CD14-positive monocyte (primary cell): Measurements from ENCODE around the gene PPP1R3A. TPM values are rescaled to one million over a fixed set of nuclear protein-coding genes. Genes with fewer than 3 reads are reported as not detected.

Experiments
- DNase-seq, 3 donors: peaks; one replicate each; pipeline ENCODE4 v3.0.0-alpha.2; 2011 to 2022
- H2AFZ ChIP-seq: 2 replicates; pipeline ENCODE4 v1.6.0; 2012; ENCODE audit warnings: mild to moderate bottlenecking, low read depth, low read length, inconsistent platforms; ENCODE audit not compliant: insufficient read depth, poor library complexity, severe bottlenecking
- H3K27ac ChIP-seq, 2 donors: 1 replicate in 1 of 2; 2 replicates in 1 of 2; pipeline ENCODE4 v1.5.1; 2012 to 2013; ENCODE audit warnings: low read length in 2 of 2, control low read depth in 1 of 2, inconsistent platforms in 1 of 2, low read depth in 1 of 2, mild to moderate bottlenecking in 1 of 2
- H3K27me3 ChIP-seq, 2 donors: one replicate each; pipeline versions ENCODE4 v1.6.0 to v1.6.1; 2011 to 2013; ENCODE audit warnings: low read length in 2 of 2; ENCODE audit not compliant: control insufficient read depth in 2 of 2, insufficient read depth in 2 of 2
- H3K36me3 ChIP-seq, 2 donors: replicated peaks in 1 of 2; 1 replicate in 1 of 2; 2 replicates in 1 of 2; pipeline versions ENCODE4 v1.5.1 to v1.6.1; 2012 to 2013; ENCODE audit warnings: low read length in 2 of 2, control low read depth in 1 of 2, inconsistent platforms in 1 of 2, mild to moderate bottlenecking in 1 of 2; ENCODE audit not compliant: insufficient read depth in 2 of 2, control insufficient read depth in 1 of 2
- H3K4me1 ChIP-seq, 2 donors: 1 replicate in 1 of 2; 2 replicates in 1 of 2; pipeline versions ENCODE4 v1.5.1 to v1.6.1; 2012 to 2013; ENCODE audit warnings: low read length in 2 of 2, control low read depth in 1 of 2, inconsistent platforms in 1 of 2, mild to moderate bottlenecking in 1 of 2, moderate library complexity in 1 of 2; ENCODE audit not compliant: insufficient read depth in 2 of 2, control insufficient read depth in 1 of 2
- H3K4me2 ChIP-seq: replicated peaks from 2 replicates; pipeline ENCODE3; 2012; ENCODE audit warnings: low read length, moderate library complexity, mild to moderate bottlenecking; ENCODE audit not compliant: poor library complexity, severe bottlenecking; ENCODE audit errors: extremely low read depth
- H3K4me3 ChIP-seq, 3 experiments: fragments of 200-600 bp in 1 of 3; sonication (generic) in 1 of 3; replicated peaks in 1 of 3; 1 replicate in 2 of 3; 2 replicates in 1 of 3; pipeline ENCODE4 v1.5.1; 2011 to 2013; ENCODE audit warnings: low read length in 3 of 3, mild to moderate bottlenecking in 3 of 3, control low read depth in 2 of 3, low read depth in 2 of 3, inconsistent platforms in 1 of 3, moderate library complexity in 1 of 3
- H3K79me2 ChIP-seq: 2 replicates; pipeline ENCODE4 v1.6.0; 2012; ENCODE audit warnings: mild to moderate bottlenecking, control low read depth, inconsistent platforms, low read length, moderate library complexity; ENCODE audit not compliant: insufficient read depth
- H3K9ac ChIP-seq: 2 replicates; pipeline ENCODE4 v1.6.0; 2017; ENCODE audit warnings: low read length, mild to moderate bottlenecking; ENCODE audit not compliant: insufficient read depth, poor library complexity, severe bottlenecking
- H3K9me3 ChIP-seq, 2 donors: replicated peaks in 1 of 2; 1 replicate in 1 of 2; 2 replicates in 1 of 2; pipeline versions ENCODE4 v1.5.1 to v1.6.1; 2012 to 2013; ENCODE audit warnings: low read length in 2 of 2, control low read depth in 1 of 2; ENCODE audit not compliant: control insufficient read depth in 1 of 2, insufficient read depth in 1 of 2
- H4K20me1 ChIP-seq: 2 replicates; pipeline ENCODE4 v1.6.0; 2012; ENCODE audit warnings: mild to moderate bottlenecking, low read length, control low read depth, moderate library complexity; ENCODE audit not compliant: insufficient read depth
- H3K27ac Mint-ChIP-seq, 7 donors: one replicate each; pipeline ENCODE4 v1.8.0; 2020; ENCODE audit warnings: mild to moderate bottlenecking in 7 of 7, mixed read lengths in 7 of 7, moderate library complexity in 6 of 7, inconsistent platforms in 2 of 7
- H3K27me3 Mint-ChIP-seq, 3 donors: one replicate each; pipeline ENCODE4 v1.8.0; 2021 to 2022; ENCODE audit warnings: low read depth in 3 of 3, mild to moderate bottlenecking in 3 of 3, mixed read lengths in 3 of 3, moderate library complexity in 3 of 3, inconsistent platforms in 1 of 3
- H3K36me3 Mint-ChIP-seq, 2 donors: one replicate each; pipeline ENCODE4 v1.8.0; 2020; ENCODE audit warnings: mixed read lengths in 2 of 2, inconsistent platforms in 1 of 2, mild to moderate bottlenecking in 1 of 2
- H3K4me1 Mint-ChIP-seq: one replicate; pipeline ENCODE4 v1.8.0; 2020; ENCODE audit warnings: mild to moderate bottlenecking, mixed read lengths
- H3K4me3 Mint-ChIP-seq, 2 donors: one replicate each; pipeline ENCODE4 v1.8.0; 2020; ENCODE audit warnings: mild to moderate bottlenecking in 2 of 2, mixed read lengths in 2 of 2, moderate library complexity in 1 of 2
- H3K9me3 Mint-ChIP-seq, 7 donors: one replicate each; pipeline ENCODE4 v1.8.0; 2020 to 2022; ENCODE audit warnings: mixed read lengths in 7 of 7, mild to moderate bottlenecking in 6 of 7, moderate library complexity in 6 of 7, inconsistent platforms in 2 of 7
- CTCF ChIP-seq: fragments of 200-600 bp; IDR thresholded peaks from one replicate; pipeline ENCODE4 v1.8.0; 2022; ENCODE audit warnings: antibody characterized with exemption, mild to moderate bottlenecking
- whole genome bisulfite sequencing: methylation state at CpG from one replicate; pipeline ENCODE4 v1.1.5; 2013; ENCODE audit warnings: missing lambda C conversion rate; ENCODE audit not compliant: insufficient coverage; 5-methylcytosine and 5-hydroxymethylcytosine counted together
- intact Hi-C, 2 donors: fragments of 100-400 bp; cut with micrococcal nuclease; formaldehyde crosslinking; loops; one replicate each; pipeline versions ENCODE4 v1.15.0 to v1.15.1; 2023
- polyA plus RNA-seq, 3 donors: library from polyadenylated mRNA; depleted of rRNA in 1 of 3; unstranded in 2 of 3; stranded (reverse) in 1 of 3; fragments of 300-500 nt in 2 of 3; fragments of >200 nt in 1 of 3; fragmentation: Illumina TruSeq in 2 of 3; gene quantifications; 1 replicate in 2 of 3; 2 replicates in 1 of 3; pipeline ENCODE4 v1.2.3, GENCODE V29; 2012 to 2021

Gene PPP1R3A
- polyA plus RNA-seq, 3 donors: not detected

DNA sequence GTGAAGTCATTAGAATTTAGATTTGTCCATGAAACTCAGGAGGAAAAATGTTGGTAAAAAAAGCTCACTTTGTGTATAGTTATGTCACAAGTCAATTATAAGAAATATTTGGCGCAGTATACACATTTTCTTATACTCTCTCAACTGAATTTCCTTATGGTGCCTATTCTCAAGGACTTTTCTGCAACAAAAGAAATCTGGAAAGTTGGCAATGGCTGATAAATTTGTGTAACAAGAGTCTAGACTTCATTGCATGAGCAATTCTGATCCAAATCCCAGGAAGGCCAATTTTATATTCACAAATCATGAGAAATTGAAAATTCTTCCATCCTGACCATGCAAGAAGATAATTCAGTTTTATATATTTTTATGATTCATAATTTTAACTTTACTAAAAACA is 35.7 kb downstream of the PPP1R3A start:
- Histone ChIP-seq H3K79me2 (no peaks in the 10 kb centered on the region), H3K4me1 (no peaks in the 10 kb centered on the region), H4K20me1 (no peaks in the 10 kb centered on the region), H3K9ac (no peak overlapping the region), H3K4me2 (no peak overlapping the region), H3K27me3 (no peaks in the 10 kb centered on the region), H2AFZ (no peak overlapping the region), H3K9me3 (peaks cover 4 to 6% of the 10 kb centered on the region in 2 donors), H3K36me3 (no peaks in the 10 kb centered on the region), H3K27ac (no peak overlapping the region), H3K4me3 (no peak overlapping the region)
- no peak overlapping the region for H3K4me3 Mint-ChIP-seq
- intact Hi-C loops: no loop called here
- H3K9me3 Mint-ChIP-seq: peaks cover 0 to 4% (median 0%) of the 10 kb centered on the region in 7 donors
- H3K36me3 Mint-ChIP-seq: no peaks in the 10 kb centered on the region
- H3K4me1 Mint-ChIP-seq: no peaks in the 10 kb centered on the region
- peaks cover 0 to 3% (median 0%) of the 10 kb centered on the region in 3 donors for H3K27me3 Mint-ChIP-seq
- no peak for TF ChIP-seq CTCF
- no CpG with 5 or more reads among the region's 1 CpG for WGBS
- H3K27ac Mint-ChIP-seq: no peak overlapping the region
- no peak for DNase-seq

GRCh38 chr7:113880559-113880958 is 38.2 kb downstream of the PPP1R3A start:
- Mint-ChIP-seq H3K4me3 (no peak overlapping the region), H3K36me3 (no peaks in the 10 kb centered on the region), H3K4me1 (no peaks in the 10 kb centered on the region), H3K27ac (no peak overlapping the region), H3K27me3 (no peaks in the 10 kb centered on the region), H3K9me3 (no peaks in the 10 kb centered on the region)
- TF ChIP-seq CTCF: no peak
- Histone ChIP-seq H3K4me2 (no peak overlapping the region), H3K9me3 (peaks cover 3 to 4% of the 10 kb centered on the region in 2 donors), H3K27ac (no peak overlapping the region), H3K79me2 (no peaks in the 10 kb centered on the region), H3K9ac (no peak overlapping the region), H3K27me3 (no peaks in the 10 kb centered on the region), H2AFZ (no peak overlapping the region), H3K4me1 (no peaks in the 10 kb centered on the region), H4K20me1 (no peaks in the 10 kb centered on the region), H3K36me3 (no peaks in the 10 kb centered on the region), H3K4me3 (no peak overlapping the region)
- DNase-seq: no peak
- intact Hi-C loops: no loop called here
- no CpG with 5 or more reads among the region's 3 CpGs for WGBS
